ENCODE data around the gene ODR4.

GRCh38 chr1:186327331-186327730 is 48.3 kb upstream of the ODR4 start:
- TF ChIP-seq, protein P1, sequence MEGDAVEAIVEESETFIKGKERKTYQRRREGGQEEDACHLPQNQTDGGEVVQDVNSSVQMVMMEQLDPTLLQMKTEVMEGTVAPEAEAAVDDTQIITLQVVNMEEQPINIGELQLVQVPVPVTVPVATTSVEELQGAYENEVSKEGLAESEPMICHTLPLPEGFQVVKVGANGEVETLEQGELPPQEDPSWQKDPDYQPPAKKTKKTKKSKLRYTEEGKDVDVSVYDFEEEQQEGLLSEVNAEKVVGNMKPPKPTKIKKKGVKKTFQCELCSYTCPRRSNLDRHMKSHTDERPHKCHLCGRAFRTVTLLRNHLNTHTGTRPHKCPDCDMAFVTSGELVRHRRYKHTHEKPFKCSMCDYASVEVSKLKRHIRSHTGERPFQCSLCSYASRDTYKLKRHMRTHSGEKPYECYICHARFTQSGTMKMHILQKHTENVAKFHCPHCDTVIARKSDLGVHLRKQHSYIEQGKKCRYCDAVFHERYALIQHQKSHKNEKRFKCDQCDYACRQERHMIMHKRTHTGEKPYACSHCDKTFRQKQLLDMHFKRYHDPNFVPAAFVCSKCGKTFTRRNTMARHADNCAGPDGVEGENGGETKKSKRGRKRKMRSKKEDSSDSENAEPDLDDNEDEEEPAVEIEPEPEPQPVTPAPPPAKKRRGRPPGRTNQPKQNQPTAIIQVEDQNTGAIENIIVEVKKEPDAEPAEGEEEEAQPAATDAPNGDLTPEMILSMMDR (IDR thresholded peaks at IDR 0.05 in 8 of 11, conservative IDR thresholded peaks at IDR 0.05 in 3 of 11): no peak
- no peak for TF ChIP-seq POLR2A (IDR thresholded peaks at IDR 0.05)
